Esophagus muscularis mucosa (tissue), 4 donors: Measurements from ENCODE around the gene TC2N. TPM values are rescaled to one million over a fixed set of nuclear protein-coding genes. Genes with fewer than 3 reads are reported as not detected.

ENCODE experiments used
- DNase-seq: peaks from one replicate; pipeline ENCODE4 v3.0.0-alpha.2; 2017; ENCODE audit errors: extremely low spot score
- H3K27ac ChIP-seq, 4 donors: fragments of 200-600 bp; sonication (generic); replicated peaks in 1 of 4; 1 replicate in 3 of 4; 2 replicates in 1 of 4; pipeline ENCODE4 v1.5.1; 2016 to 2019; ENCODE audit warnings: mild to moderate bottlenecking in 1 of 4
- H3K27me3 ChIP-seq, 4 donors: fragments of 200-600 bp; sonication (generic); one replicate each; pipeline versions ENCODE4 v1.5.1 to v1.6.0; 2016 to 2019
- H3K36me3 ChIP-seq, 4 donors: fragments of 200-600 bp; sonication (generic); one replicate each; pipeline ENCODE4 v1.5.1; 2016 to 2019
- H3K4me1 ChIP-seq, 4 donors: fragments of 200-600 bp; sonication (generic); one replicate each; pipeline ENCODE4 v1.5.1; 2016 to 2019
- H3K4me3 ChIP-seq, 4 donors: fragments of 200-600 bp; sonication (generic); 1 replicate in 2 of 4; 2 replicates in 2 of 4; pipeline ENCODE4 v1.5.1; 2016 to 2019; ENCODE audit warnings: mild to moderate bottlenecking in 4 of 4, moderate library complexity in 1 of 4
- H3K9me3 ChIP-seq, 4 donors: fragments of 200-600 bp; sonication (generic); 1 replicate in 3 of 4; 2 replicates in 1 of 4; pipeline ENCODE4 v1.5.1; 2016 to 2019
- EP300 ChIP-seq: sonication (generic); formaldehyde crosslinking; IDR thresholded peaks from one replicate; pipeline ENCODE4 v1.6.1; 2017; ENCODE audit warnings: antibody characterized with exemption
- POLR2A ChIP-seq: fragments of 450-650 bp; IDR thresholded peaks from one replicate; pipeline ENCODE4 v1.6.1; 2017; ENCODE audit warnings: antibody characterized with exemption, moderate library complexity, mild to moderate bottlenecking, low read depth
- POLR2AphosphoS5 ChIP-seq, 2 donors: sonication (generic); formaldehyde crosslinking; IDR thresholded peaks; one replicate each; pipeline ENCODE4 v1.6.1; 2017; ENCODE audit warnings: antibody characterized with exemption in 2 of 2
- WGBS: methylation state at CpG from one replicate; pipeline ENCODE4 v1.1.5; 2018; 5-methylcytosine and 5-hydroxymethylcytosine counted together
- intact Hi-C: fragments of 100-400 bp; cut with DNase I; formaldehyde crosslinking; loops from one replicate; pipeline ENCODE4 v1.15.1; 2023
- total RNA-seq, 4 donors: library from RNA; depleted of rRNA; stranded (reverse); fragments of >200 nt; gene quantifications; one replicate each; pipeline versions ENCODE4 v1.1.0 to v1.2.1, GENCODE V29; 2016
- TF ChIP-seq, protein P1 (sequence below), 3 experiments: fragments of 200-600 bp in 2 of 3; fragments of 450-650 bp in 1 of 3; sonication (generic) in 2 of 3; IDR thresholded peaks; one replicate each; pipeline ENCODE4 v1.5.1; 2017 to 2019; ENCODE audit warnings: antibody characterized with exemption in 3 of 3, mild to moderate bottlenecking in 2 of 3, moderate library complexity in 1 of 3

Gene TC2N
- total RNA-seq, 4 donors from 2014 or later, result 17.8 to 27.8 (median 23.7) TPM

DNA sequence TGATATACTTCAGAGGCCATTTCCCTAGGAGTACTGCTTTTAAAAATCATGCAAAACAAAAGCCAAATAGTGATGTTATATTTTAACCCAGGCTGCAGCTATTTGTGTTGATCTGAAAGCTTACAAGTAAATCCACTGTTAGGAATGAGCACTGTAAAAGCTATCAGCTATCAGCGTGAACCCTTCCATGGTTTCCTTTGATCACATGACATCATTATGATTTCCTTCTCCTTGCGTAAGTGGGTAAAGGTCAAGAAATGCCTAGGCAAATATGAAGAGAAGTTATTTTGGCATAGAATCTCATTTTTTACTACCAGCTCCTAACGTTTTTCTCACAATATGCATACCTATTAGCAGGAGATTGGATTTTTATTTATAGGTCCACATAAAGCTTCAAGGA is 86.9 kb downstream of the TC2N start:
- H3K4me3 ChIP-seq, result no peak overlapping the region
- no peak for DNase-seq
- 71% methylated on average over 3 of the region's 3 CpGs for WGBS
- H3K27me3 ChIP-seq, result no peaks in the 10 kb centered on the region
- TF ChIP-seq POLR2A, result no peak
- TF ChIP-seq POLR2AphosphoS5 (IDR thresholded peaks at IDR 0.05), result no peak
- TF ChIP-seq, protein P1, sequence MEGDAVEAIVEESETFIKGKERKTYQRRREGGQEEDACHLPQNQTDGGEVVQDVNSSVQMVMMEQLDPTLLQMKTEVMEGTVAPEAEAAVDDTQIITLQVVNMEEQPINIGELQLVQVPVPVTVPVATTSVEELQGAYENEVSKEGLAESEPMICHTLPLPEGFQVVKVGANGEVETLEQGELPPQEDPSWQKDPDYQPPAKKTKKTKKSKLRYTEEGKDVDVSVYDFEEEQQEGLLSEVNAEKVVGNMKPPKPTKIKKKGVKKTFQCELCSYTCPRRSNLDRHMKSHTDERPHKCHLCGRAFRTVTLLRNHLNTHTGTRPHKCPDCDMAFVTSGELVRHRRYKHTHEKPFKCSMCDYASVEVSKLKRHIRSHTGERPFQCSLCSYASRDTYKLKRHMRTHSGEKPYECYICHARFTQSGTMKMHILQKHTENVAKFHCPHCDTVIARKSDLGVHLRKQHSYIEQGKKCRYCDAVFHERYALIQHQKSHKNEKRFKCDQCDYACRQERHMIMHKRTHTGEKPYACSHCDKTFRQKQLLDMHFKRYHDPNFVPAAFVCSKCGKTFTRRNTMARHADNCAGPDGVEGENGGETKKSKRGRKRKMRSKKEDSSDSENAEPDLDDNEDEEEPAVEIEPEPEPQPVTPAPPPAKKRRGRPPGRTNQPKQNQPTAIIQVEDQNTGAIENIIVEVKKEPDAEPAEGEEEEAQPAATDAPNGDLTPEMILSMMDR (IDR thresholded peaks at IDR 0.05), result no peak
- TF ChIP-seq EP300, result no peak
- no peak overlapping the region for H3K27ac ChIP-seq
- H3K9me3 ChIP-seq, result no peaks in the 10 kb centered on the region
- intact Hi-C loops, result no loop called here
- H3K36me3 ChIP-seq, result peaks cover 0 to 4% (median 0%) of the 10 kb centered on the region in 4 donors
- no peaks in the 10 kb centered on the region for H3K4me1 ChIP-seq

DNA sequence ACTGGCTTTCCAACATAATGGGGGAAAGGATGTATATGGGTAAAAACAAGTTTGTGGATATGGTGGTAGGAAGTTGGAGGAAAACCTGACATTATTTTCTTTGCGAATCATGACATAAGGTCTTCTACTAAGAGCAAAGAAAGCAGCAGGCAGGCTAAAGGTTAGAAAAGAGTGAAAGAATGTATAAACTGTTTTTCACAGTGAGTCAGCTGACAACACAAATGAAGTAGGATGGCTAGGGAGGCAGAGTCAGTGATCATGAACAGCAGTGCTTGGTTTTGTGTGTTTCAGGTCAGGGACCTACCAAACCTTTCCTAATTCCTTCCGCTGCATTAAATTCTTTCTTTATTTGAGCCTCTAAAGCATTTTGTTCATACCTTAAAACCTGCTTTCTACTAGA is 89.1 kb downstream of the TC2N start:
- intact Hi-C loops, result no loop called here
- H3K27me3 ChIP-seq, result no peaks in the 10 kb centered on the region
- H3K4me3 ChIP-seq, result no peak overlapping the region
- WGBS, result 92% methylated on average over 2 of the region's 2 CpGs
- DNase-seq, result no peak
- no peak for TF ChIP-seq POLR2A
- no peak for TF ChIP-seq POLR2AphosphoS5 (IDR thresholded peaks at IDR 0.05)
- no peak for TF ChIP-seq EP300
- TF ChIP-seq, protein P1 (IDR thresholded peaks at IDR 0.05), result no peak
- no peak overlapping the region for H3K27ac ChIP-seq
- no peaks in the 10 kb centered on the region for H3K9me3 ChIP-seq
- H3K4me1 ChIP-seq, result no peaks in the 10 kb centered on the region
- peaks cover 0 to 4% (median 0%) of the 10 kb centered on the region in 4 donors for H3K36me3 ChIP-seq

DNA sequence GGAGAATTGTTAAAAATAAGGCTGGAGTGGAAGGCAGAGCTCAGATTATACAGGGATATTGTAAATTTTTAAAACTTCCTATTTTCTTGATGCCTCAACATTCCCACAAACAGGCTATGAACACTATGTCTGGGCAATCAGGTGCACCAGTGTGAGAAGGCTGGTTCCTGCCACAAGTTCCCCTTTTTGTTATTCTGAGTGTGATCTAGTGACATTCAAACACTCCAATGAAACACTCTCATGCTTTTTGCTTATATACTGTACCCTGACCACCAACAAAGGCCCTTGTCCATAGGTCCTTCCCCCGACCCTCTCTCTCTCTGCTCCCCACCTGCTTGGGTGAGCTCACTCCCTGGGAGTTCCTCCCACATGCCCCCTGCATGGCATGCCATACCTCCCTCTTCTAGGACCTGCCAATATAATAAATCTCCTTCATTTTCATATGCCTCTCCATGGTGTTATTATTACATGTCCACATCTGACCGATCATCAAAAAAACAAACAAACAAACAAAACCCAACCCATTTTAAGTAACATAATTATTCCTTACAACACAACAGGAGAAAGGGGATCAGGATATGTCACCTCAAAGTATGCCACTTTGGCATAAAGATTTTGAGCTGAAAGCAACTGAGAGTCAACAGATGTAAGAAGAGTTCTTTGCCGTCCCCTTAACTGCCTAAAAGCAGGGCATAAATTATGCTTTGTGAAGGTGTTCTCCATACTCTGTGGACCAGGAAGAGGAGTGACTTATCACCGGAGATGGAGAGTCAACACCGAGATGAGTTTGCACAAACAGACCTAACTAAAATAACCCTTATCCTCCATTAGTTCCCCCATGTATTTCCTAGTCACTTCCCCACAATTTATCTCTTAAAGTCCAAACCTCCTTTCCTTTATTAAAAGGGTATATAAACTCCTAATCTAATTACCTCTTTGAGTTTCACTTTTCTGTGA is 92.9 kb downstream of the TC2N start:
- WGBS, result 76% methylated on average over 5 of the region's 5 CpGs
- no peak for TF ChIP-seq POLR2AphosphoS5 (IDR thresholded peaks at IDR 0.05)
- TF ChIP-seq EP300, result no peak
- TF ChIP-seq, protein P1 (IDR thresholded peaks at IDR 0.05), result no peak
- no peak for TF ChIP-seq POLR2A
- Histone ChIP-seq H3K27ac (no peak overlapping the region), H3K27me3 (no peaks in the 10 kb centered on the region), H3K4me3 (no peak overlapping the region), H3K4me1 (no peaks in the 10 kb centered on the region), H3K9me3 (no peaks in the 10 kb centered on the region), H3K36me3 (peaks cover 0 to 4% (median 0%) of the 10 kb centered on the region in 4 donors)
- no peak for DNase-seq
- intact Hi-C loops, result no loop called here

DNA sequence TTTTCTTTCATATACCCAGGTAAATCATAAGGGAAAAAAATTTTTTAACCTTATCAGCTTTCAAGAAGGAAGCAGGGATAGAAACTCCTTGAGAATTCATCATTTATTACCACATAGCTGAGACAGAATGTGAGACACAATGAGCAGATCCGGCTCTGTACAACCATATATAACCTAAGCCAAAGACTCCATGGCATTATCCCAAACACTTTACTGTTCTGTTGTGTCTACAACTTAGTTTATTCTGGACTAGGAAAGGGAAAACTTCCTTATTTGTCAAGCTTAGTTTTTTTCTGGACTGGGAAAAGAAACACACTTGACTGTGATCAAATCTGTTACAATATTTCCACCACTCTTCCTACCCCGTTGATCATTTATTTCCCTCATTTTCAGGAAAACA is 97.2 kb downstream of the TC2N start:
- no peaks in the 10 kb centered on the region for H3K36me3 ChIP-seq
- TF ChIP-seq, protein P1 (IDR thresholded peaks at IDR 0.05), result no peak
- TF ChIP-seq EP300 (no peak), POLR2A (no peak), POLR2AphosphoS5 (IDR thresholded peaks at IDR 0.05) (no peak)
- intact Hi-C loops, result no loop called here
- no peaks in the 10 kb centered on the region for H3K9me3 ChIP-seq
- 67% methylated on average over 2 of the region's 2 CpGs for WGBS
- H3K27ac ChIP-seq, result no peak overlapping the region
- H3K27me3 ChIP-seq, result no peaks in the 10 kb centered on the region
- no peak overlapping the region for H3K4me3 ChIP-seq
- no peak for DNase-seq
- no peaks in the 10 kb centered on the region for H3K4me1 ChIP-seq
